ENCODE results near the gene ALDH8A1.
"Not testable (repeated sequence)": the region's sequence is repeated elsewhere in the genome, so short reads cannot be mapped to it uniquely, and the experiment has no call there.

Gene ALDH8A1

GRCh38 chr6:134909701-134910592, 40.0 kb downstream of the ALDH8A1 start:
- DNase-seq = no peak

DNA sequence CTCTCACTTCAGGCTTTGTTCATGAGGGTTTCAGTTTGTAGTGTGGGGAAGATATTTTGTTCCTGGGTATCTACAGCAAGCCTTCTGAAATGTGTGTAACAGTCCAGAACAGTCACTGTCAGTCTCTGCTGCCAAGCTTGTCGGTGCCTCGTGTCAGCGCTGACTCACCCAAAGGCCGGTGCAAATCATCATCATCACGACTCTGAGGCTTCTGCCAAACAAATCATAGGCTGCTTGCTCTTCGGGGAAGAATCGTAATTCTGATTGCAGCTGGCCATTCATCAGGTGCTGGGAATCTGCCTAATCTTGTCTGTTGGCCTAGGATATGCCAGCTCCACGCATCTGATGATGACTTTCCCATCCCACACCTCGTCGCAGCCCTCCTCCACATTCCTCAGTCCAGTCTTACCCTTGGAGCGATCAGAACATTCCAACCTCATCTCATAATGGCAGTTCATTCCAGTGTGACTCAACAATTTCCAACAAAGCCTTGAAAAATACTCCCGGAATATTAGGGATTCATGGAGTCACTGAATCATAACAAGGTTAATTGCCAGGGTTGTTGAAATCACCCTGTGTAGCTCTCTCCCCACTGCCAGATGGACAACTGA, 40.9 kb downstream of the ALDH8A1 start:
- no peak for DNase-seq

- DNase-seq = not testable (repeated sequence)
Measured at GRCh38 chr6:134904731-134905130, 45.2 kb downstream of the ALDH8A1 start.

DNA sequence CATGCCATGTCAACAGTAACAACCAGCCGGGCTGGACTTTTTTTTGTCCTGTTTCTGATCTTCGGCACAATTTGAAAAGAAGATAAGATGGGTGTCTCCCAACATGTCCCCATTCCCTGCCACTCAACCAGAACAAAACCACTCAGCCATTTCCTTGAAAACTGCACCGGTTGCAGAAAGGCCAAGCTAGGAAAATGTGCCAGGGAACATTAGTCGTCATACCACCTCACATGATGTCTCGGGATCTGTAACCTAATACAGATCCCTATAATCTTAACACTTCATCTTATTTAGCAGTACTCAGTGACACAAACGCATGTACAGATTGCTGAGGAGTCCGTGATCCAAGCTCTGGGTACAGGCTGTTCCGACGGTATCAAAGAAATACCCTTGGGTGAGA, 46.5 kb downstream of the ALDH8A1 start:
- no peak for DNase-seq

DNA sequence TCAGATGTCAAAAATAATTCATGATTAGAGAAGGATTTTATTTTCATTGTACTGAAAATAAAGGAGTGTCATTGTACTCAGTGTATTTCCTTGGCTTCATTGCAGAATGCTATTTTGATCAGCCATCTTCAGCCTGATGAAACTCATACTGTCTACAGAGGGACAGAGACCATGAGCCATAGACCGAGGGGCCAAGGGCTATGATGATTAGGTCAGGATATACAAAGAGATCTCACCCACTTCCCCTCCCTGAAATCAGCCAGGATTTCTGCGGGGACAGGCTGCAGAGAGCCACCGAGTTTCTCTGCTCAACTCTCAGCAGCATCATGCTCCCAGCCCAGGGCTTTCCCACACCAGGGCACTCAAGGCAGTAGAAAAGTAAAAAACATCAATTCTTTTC, 47.0 kb downstream of the ALDH8A1 start:
- no peak for DNase-seq

DNA sequence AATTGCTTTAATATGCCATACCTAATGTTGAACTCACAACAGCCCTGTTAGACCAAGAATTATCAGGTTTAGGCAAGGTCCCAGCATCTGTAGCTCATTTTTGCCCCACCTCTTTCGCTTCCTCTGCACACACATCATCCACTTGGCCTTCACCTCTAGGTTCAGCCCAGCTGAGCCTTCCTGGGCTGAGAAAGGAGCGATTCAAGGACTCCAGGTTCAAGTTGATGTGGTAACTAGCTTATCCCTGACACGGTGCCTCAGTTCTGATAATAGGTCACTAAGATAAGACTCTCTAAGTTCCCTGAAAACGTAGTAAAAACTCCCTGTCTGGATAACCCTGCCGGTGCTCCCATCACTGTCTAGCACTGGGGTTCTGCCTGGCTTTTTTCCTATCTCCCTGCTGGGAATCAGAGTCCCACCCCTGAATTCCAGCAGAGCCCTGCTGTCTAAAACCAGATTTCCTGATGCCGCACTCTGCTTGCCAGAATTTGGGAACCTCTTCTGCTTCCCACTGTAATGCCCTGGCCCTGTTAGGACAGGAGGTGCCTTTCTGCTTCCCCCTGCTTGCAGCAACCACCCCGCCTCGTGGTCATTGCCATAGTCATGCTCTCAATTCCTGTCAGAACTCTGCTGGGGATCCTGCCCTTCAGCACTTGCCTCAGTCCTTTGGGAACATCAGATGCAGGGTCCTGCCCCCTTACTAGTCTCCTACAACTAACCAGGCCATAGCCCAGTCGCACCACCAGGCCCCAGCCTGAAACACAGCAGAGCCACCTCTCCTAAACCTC, 47.6 kb downstream of the ALDH8A1 start:
- no peak for DNase-seq

DNA sequence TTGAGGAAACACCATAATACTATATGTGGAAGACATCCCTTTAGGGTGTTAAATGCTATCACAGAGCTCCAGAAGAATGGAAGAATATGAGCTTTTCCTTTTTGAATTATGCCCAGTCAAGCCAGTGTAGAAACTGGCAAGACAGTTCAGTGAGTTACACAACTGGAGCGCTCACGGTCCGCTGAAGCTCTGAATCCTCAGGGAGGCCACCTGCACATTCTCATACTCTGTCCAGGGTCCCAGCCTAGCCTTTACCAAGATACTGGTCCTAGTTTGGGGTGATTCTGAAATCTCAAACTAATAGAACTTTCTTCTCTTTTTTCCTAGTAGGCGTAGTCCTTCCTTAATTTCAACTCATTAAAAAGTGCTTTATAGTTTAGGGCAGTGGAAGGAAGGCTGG, 51.3 kb downstream of the ALDH8A1 start:
- DNase-seq = no peak

DNA sequence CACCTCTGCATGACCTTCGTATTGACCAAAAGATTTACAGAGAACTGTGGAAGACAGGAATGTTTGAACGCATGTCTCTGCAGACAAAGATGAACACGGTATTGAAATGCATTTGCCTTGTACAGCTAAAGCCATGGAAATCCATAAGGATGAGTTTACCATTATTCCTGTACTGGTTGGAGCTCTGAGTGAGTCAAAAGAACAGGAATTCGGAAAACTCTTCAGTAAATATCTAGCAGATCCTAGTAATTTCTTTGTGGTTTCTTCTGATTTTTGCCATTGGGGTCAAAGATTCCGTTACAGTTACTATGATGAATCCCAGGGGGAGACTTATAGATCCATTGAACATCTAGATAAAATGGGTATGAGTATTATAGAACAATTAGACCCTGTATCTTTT, 51.7 kb downstream of the ALDH8A1 start:
- DNase-seq = not testable (repeated sequence)

- DNase-seq = no peak
Measured at GRCh38 chr6:134896910-134897309, 53.0 kb downstream of the ALDH8A1 start.

DNA sequence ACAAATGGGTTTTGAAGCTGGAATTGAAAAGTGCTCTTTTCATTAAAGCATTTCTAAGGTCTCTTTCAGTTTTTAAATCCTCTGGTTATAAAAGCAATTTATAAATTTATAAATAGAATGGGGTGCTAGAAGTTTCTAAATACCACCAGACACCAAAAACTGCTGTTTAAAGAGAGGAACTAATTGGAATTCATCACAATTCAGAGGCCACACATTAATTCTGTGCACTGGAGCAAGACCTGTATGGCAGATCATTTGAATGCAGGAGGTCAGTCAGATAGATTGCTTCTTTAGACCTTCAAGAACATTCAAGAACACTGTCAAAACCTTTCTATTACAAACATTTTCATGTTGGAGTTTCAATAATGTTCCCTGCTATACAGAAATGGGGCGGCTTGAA, 55.1 kb downstream of the ALDH8A1 start:
- DNase-seq = no peak

- no peak for DNase-seq
Measured at GRCh38 chr6:134892362-134892761, 57.5 kb downstream of the ALDH8A1 start.

DNA sequence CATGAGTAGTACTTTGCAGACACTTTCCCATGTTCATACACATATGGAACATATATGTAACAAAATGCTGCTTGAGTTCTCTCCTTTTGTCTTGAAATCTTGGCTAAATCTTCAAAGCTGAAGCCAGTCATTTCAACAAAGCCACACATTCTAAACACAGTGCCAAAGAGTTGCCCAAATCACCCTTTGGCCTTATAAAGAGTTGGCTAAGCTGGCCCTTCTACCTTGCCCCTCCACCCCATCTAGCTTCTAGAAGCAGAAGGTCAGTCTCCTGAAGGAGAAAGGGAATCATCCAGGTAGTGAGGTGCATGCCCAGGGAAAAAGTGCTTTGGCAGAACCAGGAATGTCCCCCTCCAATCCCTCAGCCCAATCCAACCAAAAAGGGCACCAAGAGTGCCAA, 58.3 kb downstream of the ALDH8A1 start:
- DNase-seq = no peak

DNA sequence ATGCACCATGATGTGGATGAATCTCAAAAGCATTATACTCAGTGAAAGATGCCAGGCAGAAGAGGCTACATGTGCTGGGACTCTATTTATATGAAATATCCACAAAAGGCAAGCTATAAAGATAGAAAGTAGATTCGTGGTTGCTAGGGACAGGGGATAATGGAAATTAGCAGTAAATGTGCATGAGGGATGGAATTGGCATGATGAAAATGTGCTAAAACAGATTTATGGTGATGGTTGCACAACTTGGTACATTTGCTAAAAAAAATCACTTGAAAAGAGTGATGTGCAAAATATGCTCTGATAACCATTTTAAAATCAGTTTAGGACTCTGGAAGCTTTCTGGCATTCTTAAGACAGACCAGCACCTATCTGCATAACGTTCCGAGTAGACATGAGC, 61.6 kb downstream of the ALDH8A1 start:
- no peak for DNase-seq

DNA sequence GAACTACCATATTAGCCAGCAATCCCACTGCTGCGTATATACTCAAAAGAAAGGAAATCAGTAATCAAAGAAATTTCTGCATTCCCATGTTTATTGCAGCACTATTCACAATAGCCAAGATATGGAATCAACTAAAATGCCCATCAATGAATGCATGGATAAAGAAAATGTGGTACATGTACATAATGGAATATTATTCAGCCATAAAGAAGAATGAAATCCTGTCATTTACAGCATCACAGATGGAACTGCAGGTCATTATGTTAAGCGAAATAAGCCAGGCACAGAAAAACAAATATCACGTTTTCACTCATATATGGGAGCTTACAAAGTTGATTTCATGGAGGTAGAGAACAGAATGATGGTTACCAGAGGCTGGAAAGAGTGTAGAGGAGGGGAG, 65.1 kb downstream of the ALDH8A1 start:
- DNase-seq = no peak

GRCh38 chr6:134883314-134883713, 66.6 kb downstream of the ALDH8A1 start:
- DNase-seq = no peak

- DNase-seq = peak in 1 of 2 donors; percentile 70
Measured at GRCh38 chr6:134882426-134883038, 67.4 kb downstream of the ALDH8A1 start.

- DNase-seq = no peak
Measured at GRCh38 chr6:134880487-134881190, 69.3 kb downstream of the ALDH8A1 start.

GRCh38 chr6:134878136-134878535, 71.8 kb downstream of the ALDH8A1 start:
- DNase-seq = no peak

DNA sequence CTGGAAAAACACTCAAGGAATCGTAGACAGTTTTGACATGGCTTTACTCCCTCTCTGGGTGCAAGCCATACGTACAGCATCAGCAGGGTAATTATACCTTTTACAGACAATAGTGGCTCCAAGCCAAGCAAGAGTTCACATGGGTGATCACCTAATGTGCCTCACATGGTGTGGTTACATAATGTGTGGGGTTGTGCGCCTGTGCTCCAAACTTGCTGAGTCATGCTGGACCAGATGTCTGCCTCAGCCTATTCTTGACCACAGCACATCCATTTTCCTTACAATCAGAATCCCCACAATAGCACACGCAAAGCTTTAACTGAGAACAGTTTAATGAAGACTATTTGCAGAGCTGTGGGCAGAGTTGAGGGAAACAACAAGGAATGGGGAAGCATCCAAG, 74.5 kb downstream of the ALDH8A1 start:
- no peak for DNase-seq

- DNase-seq = no peak
Measured at GRCh38 chr6:134873500-134874388, 76.2 kb downstream of the ALDH8A1 start.
